ENCODE results near the gene LIME1. TPM values are rescaled to one million over a fixed set of nuclear protein-coding genes. Genes with fewer than 3 reads are reported as not detected.

Gene LIME1
- polyA plus RNA-seq, 4 donors, result 3.4 to 17.9 (median 12.8) TPM

DNA sequence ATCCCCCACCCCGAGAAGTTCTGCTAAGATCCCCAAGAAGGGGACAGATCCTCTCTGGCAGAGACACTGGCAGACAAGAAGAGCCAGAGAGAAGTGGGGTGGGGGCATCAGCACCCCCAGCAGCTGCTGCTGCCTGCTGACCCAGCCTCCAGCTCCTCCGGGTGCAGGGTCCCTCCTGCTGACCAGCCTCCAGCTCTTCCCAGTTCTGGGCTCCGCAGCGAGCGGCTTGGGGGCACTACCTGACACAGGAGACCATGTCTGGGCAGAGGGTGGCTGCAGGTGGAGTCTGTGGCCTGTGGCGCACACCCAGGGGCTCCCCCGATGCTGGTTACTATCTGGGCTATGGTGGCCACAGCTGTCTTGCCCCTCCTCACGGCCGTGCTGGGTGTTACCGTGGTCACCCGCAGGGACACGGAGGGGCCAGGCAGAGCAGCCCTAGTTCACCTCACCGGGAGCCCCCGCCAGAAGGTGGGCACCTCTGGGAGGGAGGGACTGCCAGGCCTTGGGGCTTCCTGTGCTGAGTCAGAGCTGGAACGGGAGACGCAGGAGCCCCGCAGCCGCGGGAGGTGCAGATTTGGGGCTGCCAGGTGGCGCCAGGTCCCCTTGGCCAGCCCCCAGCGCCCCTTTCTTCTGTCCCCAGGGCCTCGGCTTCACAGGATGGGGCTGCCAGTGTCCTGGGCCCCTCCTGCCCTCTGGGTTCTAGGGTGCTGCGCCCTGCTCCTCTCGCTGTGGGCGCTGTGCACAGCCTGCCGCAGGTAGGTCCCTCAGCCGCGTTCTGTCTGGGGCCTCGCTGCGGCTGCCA, 630 bp downstream of the LIME1 start:
- DNase-seq (ENCODE audit: low read depth in 4 of 4, low spot score in 2 of 4), result no peak

DNA sequence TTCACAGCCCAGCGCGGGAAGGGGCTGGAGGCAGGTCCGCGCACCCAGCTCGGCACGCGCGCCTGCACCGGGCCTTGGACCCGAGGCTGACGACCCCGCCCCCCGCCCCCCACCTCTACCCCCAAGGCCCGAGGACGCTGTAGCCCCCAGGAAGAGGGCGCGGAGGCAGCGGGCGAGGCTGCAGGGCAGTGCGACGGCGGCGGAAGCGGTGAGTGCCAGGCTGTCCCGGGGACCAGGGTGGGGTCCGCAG, 1.2 kb downstream of the LIME1 start:
- DNase-seq (ENCODE audit: low read depth in 4 of 4, low spot score in 2 of 4), result no peak

DNA sequence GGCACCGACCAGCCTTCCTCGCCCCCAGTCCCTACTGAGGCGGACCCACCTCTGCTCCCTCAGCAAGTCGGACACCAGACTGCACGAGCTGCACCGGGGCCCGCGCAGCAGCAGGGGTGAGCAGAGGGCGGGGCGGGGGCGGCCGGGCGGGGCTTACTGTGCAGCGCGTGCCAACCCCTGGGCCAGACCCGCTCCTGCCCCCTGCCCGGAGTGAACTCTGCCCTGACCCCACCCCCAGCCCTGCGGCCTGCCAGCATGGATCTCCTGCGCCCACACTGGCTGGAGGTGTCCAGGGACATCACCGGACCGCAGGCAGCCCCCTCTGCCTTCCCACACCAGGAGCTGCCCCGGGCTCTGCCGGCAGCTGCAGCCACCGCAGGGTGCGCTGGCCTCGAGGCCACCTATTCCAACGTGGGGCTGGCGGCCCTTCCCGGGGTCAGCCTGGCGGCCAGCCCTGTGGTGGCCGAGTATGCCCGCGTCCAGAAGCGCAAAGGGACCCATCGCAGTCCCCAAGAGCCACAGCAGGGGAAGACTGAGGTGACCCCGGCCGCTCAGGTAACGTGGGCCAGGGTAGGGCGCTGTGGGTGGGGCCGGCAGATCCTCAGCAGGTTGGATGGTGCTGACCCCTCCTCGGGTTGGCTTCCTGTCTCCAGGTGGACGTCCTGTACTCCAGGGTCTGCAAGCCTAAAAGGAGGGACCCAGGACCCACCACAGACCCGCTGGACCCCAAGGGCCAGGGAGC, 1.7 kb downstream of the LIME1 start:
- DNase-seq (ENCODE audit: low read depth in 4 of 4, low spot score in 2 of 4), result no peak

DNA sequence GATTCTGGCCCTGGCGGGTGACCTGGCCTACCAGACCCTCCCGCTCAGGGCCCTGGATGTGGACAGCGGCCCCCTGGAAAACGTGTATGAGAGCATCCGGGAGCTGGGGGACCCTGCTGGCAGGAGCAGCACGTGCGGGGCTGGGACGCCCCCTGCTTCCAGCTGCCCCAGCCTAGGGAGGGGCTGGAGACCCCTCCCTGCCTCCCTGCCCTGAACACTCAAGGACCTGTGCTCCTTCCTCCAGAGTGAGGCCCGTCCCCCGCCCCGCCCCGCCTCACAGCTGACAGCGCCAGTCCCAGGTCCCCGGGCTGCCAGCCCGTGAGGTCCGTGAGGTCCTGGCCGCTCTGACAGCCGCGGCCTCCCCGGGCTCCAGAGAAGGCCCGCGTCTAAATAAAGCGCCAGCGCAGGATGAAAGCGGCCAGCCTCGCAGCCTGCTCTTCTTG, 2.2 kb downstream of the LIME1 start:
- DNase-seq (ENCODE audit: low read depth in 4 of 4, low spot score in 2 of 4), result peak in 1 of 4 donors; percentile 28

DNA sequence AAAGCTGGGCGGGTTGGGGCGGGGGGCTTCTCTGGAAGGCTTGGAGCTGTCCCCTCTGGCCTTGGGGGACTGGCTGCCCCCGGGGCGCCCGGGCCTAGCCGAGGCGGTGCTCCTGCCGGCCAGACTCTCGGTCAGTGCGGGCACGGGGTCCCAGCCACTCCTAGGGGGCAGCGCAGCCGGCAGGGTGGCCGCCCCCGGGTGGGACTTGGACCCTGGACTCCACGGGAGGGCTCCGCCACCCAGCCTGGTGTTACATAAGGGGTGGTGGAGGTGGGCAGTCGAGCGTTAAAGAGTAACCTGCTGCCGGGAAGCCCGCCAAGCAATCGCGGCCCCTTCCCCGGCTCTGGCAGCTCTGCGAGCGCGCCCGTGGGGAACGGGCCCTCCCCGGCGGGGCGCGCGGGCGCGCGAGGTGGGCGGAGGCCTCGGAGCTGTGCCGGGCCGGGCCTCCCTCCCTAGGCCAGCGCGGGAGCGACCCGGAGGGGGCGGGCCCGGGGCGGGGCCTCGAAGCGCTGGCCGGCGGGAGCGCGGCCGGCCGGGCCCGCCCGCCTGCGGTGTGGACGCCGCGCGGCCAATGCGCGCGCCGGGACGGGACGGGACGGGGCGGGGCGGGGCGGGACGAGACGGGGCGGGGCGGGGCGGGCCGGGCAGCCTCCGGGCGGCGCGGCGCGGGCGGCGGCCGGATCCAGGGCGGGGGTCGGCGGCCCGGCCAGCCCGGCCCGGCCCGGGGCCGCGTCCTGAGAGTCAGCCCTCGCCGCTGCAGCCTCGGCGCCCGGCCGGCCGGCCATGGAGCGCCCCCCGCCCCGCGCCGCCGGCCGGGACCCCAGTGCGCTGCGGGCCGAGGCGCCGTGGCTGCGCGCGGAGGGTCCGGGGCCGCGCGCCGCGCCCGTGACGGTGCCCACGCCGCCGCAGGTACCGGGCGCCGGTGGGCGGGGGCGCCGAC, 2.9 kb downstream of the LIME1 start, which contains the start of gene SLC2A4RG:
Gene SLC2A4RG (plus strand): TSS at position 647 of the 940 bp plus-strand sequence. CDS start 137 bp downstream, at position 784.
- peak in 3 of 4 donors; percentile 59 to 74 (median 66) for DNase-seq (ENCODE audit: low read depth in 4 of 4, low spot score in 2 of 4)

DNA sequence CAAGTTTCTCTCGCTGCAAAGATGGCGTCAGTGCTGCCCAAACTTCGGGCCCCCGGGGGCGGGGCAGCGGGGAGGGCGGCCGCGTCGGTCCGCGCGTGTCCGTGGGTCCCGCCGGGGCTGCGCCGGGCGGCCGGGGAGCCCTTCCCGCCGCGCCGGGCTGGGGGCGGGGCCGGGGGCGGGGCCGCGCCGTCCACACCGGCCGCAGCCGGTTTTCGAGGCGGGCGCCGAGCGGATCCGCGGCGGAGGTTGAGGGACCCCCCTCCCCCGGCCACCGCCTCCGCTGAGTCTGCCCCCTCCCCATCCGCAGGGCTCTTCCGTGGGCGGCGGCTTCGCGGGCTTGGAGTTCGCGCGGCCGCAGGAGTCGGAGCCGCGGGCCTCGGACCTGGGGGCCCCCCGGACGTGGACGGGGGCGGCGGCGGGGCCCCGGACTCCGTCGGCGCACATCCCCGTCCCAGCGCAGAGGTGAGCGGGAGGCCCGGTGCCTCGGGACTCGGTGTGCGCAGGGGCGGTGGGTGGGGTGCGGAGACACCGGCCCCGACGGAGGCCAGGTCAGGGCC, 3.7 kb downstream of the LIME1 start:
- DNase-seq (ENCODE audit: low read depth in 4 of 4, low spot score in 2 of 4), result peak in 2 of 4 donors; percentile 9 to 33

DNA sequence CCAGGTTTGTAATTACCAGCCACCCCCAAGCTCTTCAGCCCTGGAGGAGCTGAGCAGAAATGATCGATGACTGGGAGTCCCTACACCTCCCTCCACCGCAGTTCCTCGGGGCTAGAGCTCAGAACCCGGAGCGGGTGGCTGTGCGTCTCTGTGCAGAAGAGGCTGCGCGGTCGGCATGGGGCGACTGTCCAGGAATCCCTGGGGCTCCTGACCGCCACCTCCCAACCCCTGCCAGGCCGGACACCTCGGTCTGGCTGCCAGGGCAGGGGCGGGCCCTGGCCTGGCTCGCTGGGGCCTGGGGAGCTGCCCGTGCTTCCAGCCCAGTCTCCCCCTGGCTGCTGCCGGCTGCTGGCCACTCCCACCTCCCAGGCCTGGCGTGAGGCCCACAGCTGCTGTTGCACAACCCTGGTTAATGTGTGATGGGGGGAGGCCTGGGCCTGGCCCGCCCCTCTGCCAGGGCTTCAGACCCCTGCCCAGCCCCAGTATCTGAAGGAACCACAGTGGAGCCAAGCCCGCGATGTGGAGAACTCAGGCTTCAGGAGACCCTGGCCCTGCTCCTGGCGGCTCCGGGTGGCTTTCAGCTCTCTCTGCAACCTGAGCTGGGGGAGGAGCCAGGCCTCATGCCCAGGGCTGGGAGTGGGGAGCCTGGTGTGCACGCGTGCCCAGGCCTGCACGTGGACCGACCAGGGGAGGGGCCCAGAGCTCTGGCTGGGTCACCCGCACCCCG, 4.3 kb downstream of the LIME1 start:
- peak; percentile 55 to 79 (median 72) for DNase-seq (ENCODE audit: low read depth in 4 of 4, low spot score in 2 of 4)

DNA sequence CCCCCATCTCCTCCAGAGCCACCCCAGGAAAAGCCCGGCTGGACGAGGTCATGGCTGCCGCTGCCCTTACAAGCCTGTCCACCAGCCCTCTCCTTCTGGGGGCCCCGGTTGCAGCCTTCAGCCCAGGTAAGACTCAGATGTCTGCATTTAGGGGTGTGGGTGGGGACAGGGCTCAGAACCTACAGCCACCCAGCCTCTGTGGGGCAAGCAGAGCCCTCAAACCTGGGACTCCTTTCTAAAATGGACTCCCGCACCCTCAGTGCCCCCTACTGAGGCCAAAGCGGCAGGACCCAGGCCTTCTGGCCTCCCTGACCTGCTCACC, 4.9 kb downstream of the LIME1 start:
- DNase-seq (ENCODE audit: low read depth in 4 of 4, low spot score in 2 of 4), result no peak

DNA sequence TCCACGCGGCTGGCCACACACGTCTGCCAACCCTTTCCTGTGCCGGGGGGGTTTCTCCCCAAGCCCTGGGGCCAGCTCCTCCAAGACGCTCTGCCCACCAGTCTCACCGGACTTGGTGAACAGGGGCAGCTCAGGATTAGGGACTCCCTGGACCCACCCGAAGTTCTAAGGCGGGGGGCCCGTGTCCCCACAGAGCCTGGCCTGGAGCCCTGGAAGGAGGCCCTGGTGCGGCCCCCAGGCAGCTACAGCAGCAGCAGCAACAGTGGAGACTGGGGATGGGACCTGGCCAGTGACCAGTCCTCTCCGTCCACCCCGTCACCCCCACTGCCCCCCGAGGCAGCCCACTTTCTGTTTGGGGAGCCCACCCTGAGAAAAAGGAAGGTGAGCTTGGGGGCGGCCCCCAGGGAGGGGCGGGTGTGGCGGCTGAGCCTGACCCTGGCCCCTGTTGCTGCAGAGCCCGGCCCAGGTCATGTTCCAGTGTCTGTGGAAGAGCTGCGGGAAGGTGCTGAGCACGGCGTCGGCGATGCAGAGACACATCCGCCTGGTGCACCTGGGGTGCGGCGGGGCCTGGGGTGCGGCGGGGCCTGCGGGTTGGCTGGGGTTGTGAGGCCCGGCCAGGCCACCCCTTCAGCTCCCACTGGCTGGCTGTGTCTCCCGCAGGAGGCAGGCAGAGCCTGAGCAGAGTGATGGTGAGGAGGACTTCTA, 5.4 kb downstream of the LIME1 start:
- DNase-seq (ENCODE audit: low read depth in 4 of 4, low spot score in 2 of 4), result no peak

DNA sequence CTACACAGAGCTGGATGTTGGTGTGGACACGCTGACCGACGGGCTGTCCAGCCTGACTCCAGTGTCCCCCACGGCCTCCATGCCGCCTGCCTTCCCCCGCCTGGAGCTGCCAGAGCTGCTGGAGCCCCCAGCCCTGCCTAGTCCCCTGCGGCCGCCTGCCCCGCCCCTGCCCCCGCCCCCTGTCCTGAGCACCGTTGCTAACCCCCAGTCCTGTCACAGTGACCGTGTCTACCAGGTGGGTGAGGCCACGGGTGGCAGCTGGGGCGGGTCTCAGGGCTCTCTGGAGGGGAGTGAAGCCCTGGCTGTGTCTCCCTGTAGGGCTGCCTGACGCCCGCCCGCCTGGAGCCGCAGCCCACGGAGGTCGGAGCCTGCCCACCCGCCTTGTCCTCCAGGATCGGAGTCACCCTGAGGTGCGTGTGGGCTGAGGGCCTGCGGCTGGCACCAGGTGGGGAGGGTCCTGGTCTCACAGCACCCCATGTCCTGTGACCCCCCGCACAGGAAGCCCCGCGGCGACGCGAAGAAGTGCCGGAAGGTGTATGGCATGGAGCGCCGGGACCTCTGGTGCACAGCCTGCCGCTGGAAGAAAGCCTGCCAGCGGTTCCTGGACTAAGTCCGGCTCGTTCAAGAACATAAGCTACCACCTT, 6.0 kb downstream of the LIME1 start:
- DNase-seq (ENCODE audit: low read depth in 4 of 4, low spot score in 2 of 4), result no peak

DNA sequence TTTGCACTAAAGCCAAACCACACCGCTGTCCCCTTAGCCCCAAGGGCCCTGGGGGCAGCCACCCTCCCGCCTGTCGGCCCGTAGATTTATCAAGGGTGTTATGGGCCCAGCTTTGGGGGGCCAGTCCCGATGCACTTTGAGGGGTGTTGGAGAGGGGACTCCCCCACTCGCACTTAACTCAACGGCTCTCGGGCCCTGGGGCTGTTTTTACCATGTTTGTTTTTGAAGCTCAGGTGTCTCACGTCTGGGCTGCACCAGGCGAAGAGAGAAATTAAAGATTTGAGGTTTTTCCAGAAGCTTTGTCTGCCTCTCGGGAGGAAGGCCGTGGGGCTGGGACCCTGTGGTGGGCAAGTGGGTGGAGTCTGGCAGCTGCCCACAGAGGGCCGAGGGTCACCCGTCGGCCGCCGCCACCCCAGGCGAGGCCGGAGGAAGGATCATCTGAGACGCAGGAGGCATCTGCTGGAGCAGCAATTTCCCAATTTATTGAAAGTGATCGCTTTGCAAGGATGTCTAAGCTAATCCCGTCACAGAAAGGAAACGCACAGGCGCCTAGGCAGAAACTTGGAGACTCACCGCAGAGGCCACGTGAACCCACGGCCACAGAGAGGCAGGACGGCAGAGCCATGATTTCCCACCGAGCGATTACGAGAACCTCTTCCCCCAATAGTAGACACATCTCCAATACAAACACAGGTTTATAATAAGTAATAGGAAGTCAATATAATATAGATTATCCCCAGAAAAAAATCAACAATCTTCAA, 6.9 kb downstream of the LIME1 start:
- DNase-seq (ENCODE audit: low read depth in 4 of 4, low spot score in 2 of 4), result no peak

DNA sequence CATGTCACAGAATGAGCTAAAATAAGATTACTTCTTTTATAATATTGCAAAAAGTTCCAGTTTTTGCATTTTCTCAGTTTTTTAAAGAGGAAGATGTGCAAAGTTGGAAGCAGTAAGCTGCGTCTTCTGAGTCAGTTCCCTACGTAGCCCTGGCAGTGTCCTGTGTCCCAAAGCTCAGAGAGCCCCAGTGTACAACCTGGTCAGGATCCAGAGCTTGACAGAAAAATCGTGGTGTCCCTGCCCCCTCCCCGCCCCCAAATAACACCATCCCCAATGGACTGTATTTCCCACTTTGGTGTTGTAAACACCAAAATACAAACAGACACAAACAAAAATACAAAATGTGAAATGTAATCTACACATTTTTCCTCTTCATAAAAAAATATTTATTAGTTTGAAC, 7.7 kb downstream of the LIME1 start:
- DNase-seq (ENCODE audit: low read depth in 4 of 4, low spot score in 2 of 4), result no peak

DNA sequence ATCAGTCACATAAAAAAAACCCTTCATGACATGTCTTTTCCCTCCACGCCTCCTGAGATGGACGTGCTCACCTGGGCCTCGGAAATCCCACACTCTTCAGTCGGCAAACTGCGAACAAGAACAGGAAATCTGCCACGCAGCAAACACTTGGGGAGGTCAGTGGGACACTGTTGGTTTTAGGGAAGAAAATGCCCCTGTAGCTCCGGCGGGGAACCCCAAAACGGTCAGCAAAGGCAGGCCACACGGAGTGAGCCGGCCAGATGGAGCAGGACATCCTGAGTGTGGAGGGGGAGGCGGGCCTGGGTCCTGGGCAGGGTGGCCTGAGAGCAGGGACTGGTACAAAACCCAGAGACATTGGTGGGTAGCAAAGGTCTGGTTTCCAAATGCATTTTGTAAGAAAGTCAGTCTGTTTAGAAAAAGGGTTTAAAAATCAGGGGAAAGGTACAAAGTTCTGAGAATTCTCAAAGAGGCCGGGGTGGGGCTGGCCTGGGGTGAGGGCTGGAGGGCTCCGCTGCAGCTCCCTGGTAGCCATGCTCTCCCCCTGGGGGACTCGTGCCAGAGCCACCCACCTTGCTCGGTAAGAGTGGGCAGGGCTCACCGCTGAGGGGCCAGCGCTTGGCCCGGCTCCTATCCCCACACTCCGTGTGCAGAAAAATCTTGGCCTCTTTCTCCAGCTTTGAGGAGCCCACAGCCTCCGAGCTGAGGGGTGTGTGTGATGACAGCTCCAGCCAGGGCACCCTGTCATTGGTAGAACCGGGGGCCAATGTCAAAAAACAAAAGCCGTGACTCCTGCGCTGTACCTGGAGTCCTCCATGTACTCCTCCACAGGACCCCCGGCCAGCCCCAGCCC, 8.3 kb downstream of the LIME1 start:
- DNase-seq (ENCODE audit: low read depth in 4 of 4, low spot score in 2 of 4), result no peak

DNA sequence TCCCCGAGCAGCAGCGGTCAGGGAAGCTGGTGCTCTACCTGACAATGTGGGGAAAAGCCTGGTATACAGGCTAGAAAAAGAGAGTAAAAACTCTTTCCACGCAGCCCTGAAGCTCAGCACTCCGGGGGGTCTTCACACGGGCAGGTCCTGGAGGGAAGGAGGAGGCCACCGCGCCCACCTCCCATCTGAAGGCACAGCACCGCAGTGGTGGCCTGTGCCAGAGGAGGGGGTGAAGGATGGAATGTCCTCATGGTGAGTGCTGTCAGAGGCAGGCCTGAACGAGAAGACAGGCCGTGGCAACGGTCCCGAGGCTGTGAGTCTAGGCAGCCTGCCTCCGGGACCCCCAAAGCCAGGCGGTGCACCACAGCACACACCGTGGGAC, 9.0 kb downstream of the LIME1 start:
- DNase-seq (ENCODE audit: low read depth in 4 of 4, low spot score in 2 of 4), result no peak

DNA sequence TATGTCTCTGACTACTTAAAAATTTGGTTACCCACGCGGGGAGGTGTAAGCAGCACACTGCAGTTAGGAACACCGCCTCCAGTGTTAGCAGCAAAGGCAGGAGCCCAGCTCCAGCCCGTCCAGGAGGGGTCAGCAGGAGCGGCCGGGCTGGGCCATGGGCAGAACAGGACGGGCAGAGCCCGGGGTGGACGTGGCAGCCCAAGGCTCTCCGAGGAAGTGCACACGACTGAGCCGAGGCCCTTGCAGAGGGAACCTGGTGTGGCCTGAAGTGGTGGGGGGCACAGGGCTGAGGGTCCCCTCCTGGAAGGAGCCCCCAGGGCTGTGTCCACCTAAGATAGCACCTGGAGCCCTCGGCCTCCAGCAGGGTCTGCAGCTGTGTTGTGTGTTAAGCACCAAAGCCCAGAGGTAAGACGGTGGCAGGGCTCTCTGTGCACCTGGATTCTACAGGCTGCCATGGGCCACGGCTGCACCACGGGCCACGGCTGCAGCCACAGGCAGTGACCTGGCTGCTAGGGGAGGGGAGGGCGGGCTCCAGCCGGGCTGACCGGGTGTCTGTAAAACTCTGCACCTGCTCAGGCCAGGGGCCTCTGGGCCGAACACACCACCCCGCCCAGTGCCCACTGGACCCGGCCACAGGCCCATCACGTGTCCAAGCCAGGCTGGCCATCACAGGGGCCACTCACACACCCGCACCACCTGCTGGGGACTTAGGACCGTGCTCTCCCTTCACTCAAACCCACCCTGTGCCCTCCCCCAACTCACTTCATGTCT, 9.7 kb downstream of the LIME1 start:
- DNase-seq (ENCODE audit: low read depth in 4 of 4, low spot score in 2 of 4), result no peak

DNA sequence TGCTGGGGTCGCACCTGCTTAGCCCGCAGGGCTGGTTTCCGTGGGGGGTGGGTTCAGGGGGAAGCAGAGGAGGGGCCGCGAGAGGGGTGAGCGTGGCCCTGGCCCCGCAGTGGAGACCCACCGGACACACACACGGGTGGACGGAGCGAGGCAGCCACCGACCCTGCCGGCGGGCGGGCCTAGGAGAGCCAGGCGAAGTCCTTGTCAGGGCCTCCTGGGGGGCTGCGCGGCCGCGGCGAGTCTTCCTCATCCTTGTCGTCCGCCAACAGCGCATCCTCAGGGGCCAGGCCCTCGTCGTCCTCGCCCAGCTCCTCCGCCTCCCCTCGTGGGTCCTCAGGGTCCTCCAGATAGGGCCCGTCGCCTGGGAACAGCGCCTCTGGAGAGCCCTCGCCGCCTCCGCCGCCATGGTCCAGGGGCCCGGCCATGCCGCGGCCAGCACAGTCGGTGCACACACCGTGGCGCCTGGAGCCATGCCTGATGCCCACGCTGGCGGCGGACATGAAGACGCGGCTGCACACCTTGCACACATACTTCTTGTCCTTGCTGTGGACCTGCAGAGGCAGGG, 10.4 kb downstream of the LIME1 start:
- no peak for DNase-seq (ENCODE audit: low read depth in 4 of 4, low spot score in 2 of 4)
